Myocyte (in vitro differentiated cells): ENCODE results near the gene STK25. TPM values are rescaled to one million over a fixed set of nuclear protein-coding genes. Genes with fewer than 3 reads are reported as not detected.
A peak's percentile ranks its signal among the peaks of the same experiment; 100 is the strongest.
"Not testable (repeated sequence)": the region's sequence is repeated elsewhere in the genome, so short reads cannot be mapped to it uniquely, and the experiment has no call there.

Experiments used
- DNase-seq: peaks from one replicate; pipeline ENCODE4 v3.0.0-alpha.2; 2012; ENCODE audit warnings: low read depth
- total RNA-seq: library from RNA; depleted of rRNA; stranded (reverse); fragments of >200 nt; gene quantifications from 2 replicates; pipeline ENCODE4 v1.2.3, GENCODE V29; 2014

Gene STK25
- total RNA-seq, 1 donor from 2014 or later = 565 TPM

- no peak for DNase-seq
These were observed 40.5 kb downstream of the STK25 start for GRCh38 chr2:241467777-241468475.

GRCh38 chr2:241466230-241466629 is 42.2 kb downstream of the STK25 start:
- DNase-seq = no peak

GRCh38 chr2:241465543-241465942 is 42.8 kb downstream of the STK25 start:
- DNase-seq = no peak

- peak; percentile 71 for DNase-seq
These were observed 44.9 kb downstream of the STK25 start for GRCh38 chr2:241463276-241464135.

- no peak for DNase-seq
These were observed 46.4 kb downstream of the STK25 start for GRCh38 chr2:241461693-241462677.

- no peak for DNase-seq
These were observed 47.8 kb downstream of the STK25 start for GRCh38 chr2:241460631-241461030.

- no peak for DNase-seq
These were observed 48.9 kb downstream of the STK25 start for GRCh38 chr2:241459520-241459919.

GRCh38 chr2:241458687-241459086 is 49.7 kb downstream of the STK25 start:
- DNase-seq = no peak

- DNase-seq = no peak
These were observed 51.8 kb downstream of the STK25 start for GRCh38 chr2:241456546-241456945.

- no peak for DNase-seq
These were observed 53.4 kb downstream of the STK25 start for GRCh38 chr2:241454837-241455485.

GRCh38 chr2:241453919-241454318 is 54.5 kb downstream of the STK25 start:
- DNase-seq = not testable (repeated sequence)

GRCh38 chr2:241451840-241452506 is 56.4 kb downstream of the STK25 start:
- no peak for DNase-seq

GRCh38 chr2:241450092-241450491 is 58.3 kb downstream of the STK25 start:
- not testable (repeated sequence) for DNase-seq

- no peak for DNase-seq
These were observed 63.0 kb downstream of the STK25 start for GRCh38 chr2:241445426-241445825.

GRCh38 chr2:241443486-241444223 is 64.7 kb downstream of the STK25 start:
- DNase-seq = peak; percentile 76
